ENCODE data around the gene PSMD9. TPM values are rescaled to one million over a fixed set of nuclear protein-coding genes. Genes with fewer than 3 reads are reported as not detected.
A peak's percentile ranks its signal among the peaks of the same experiment; 100 is the strongest.

Gene PSMD9
- total RNA-seq, 1 experiment from 2014 or later = 39.9 TPM

DNA sequence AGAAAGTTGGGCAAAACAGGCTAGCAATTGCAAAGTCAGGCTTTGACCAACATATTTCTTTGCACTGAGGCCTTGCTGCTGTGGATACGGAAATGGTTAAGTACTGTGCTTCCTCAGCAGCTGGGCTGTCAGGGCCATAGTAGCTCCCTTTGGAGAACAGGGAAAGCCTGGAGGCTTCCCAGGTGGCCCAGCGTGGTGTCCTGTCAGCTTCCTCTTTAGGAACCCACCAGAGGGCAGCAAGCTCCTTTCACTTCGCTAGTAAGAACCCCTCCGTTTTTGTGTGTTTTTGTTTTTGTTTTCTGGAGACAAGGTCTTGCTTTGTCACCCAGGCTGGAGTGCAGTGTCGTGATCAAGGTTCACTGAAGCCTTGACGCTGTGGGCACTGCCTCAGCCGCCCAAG is 28.1 kb downstream of the PSMD9 start:
- H3K79me1 ChIP-seq (ENCODE audit: insufficient read depth, low read depth, low read length, poor library complexity, severe bottlenecking) = no peaks in the 10 kb centered on the region
- H3T11ph ChIP-seq (ENCODE audit: low read length) = no peak overlapping the region
- no peaks in the 10 kb centered on the region for H3K9me3 ChIP-seq (ENCODE audit: control insufficient read depth, low read depth, low read length)
- no peak overlapping the region for H3K14ac ChIP-seq (ENCODE audit: insufficient read depth, low read length)
- TF ChIP-seq CTCF (conservative IDR thresholded peaks at IDR 0.05) = peak; percentile 67
- no peak overlapping the region for H2BK15ac ChIP-seq (ENCODE audit: low read depth, low read length)
- no peak overlapping the region for H2BK20ac ChIP-seq (ENCODE audit: low read depth, low read length, poor library complexity, severe bottlenecking)
- no peak overlapping the region for H2AK5ac ChIP-seq (ENCODE audit: insufficient read length, low read length)
- H3K4me1 Mint-ChIP-seq = peaks cover 7 to 14% of the 10 kb centered on the region in 2 experiments
- H3K9me3 Mint-ChIP-seq = no peaks in the 10 kb centered on the region; a peak in 2 of 5 replicates
- no peak overlapping the region for H3K4ac ChIP-seq (ENCODE audit: low read depth, low read length)
- no peak overlapping the region for H2BK5ac ChIP-seq (ENCODE audit: insufficient read length, low read length)
- H3K4me3 Mint-ChIP-seq = no peak overlapping the region
- H4K91ac ChIP-seq (ENCODE audit: insufficient read length, low read depth, low read length) = no peak overlapping the region
- no peaks in the 10 kb centered on the region for H3K4me1 ChIP-seq (ENCODE audit: insufficient read depth, low read length)
- peak; percentile 82 for DNase-seq
- H3K23ac ChIP-seq (ENCODE audit: insufficient read length, low read depth, low read length) = no peak overlapping the region
- H2BK120ac ChIP-seq (ENCODE audit: low read depth, low read length, poor library complexity, severe bottlenecking) = no peak overlapping the region
- no peak overlapping the region for H3K18ac ChIP-seq (ENCODE audit: insufficient read length, low read depth, low read length)
- no peak overlapping the region for H4K5ac ChIP-seq (ENCODE audit: insufficient read length, low read depth, low read length)
- H3K4me2 ChIP-seq (ENCODE audit: insufficient read depth, insufficient read length, low read length) = no peak overlapping the region
- no peak overlapping the region for H2BK12ac ChIP-seq (ENCODE audit: insufficient read length, low read depth, low read length)
- no peaks in the 10 kb centered on the region for H3K79me2 ChIP-seq (ENCODE audit: insufficient read depth, low read length)
- H3K27me3 Mint-ChIP-seq (ENCODE audit: low read depth) = peaks cover under 1% of the 10 kb centered on the region; the same call in 1 of the 2 replicates
- no peak overlapping the region for H3K9ac ChIP-seq (ENCODE audit: extremely low read depth, insufficient read length, low read length)
- H3K36me3 Mint-ChIP-seq (ENCODE audit: insufficient read depth in 1 of 3, low read depth in 3 of 3) = peaks cover 0 to 41% (median 18%) of the 10 kb centered on the region in 3 experiments; a peak in 4 of 7 replicates
- 0 out of 7 replicates have a peak overlapping the region, but pooled peaks of 1 of the 3 experiments have one; percentile 49 for H3K27ac Mint-ChIP-seq
- H4K20me1 ChIP-seq (ENCODE audit: control insufficient read depth, insufficient read depth, insufficient read length) = no peaks in the 10 kb centered on the region
- no peaks in the 10 kb centered on the region for H3K27me3 ChIP-seq (ENCODE audit: insufficient read depth, low read length)
- no peak overlapping the region for H3K27ac ChIP-seq (ENCODE audit: insufficient read length, low read depth, low read length)
- no CpG with 5 or more reads among the region's 7 CpGs for WGBS (ENCODE audit: extremely low coverage, insufficient read length, low lambda C conversion rate)
- H3K56ac ChIP-seq (ENCODE audit: insufficient read length, low read depth, low read length) = no peak overlapping the region
- no peak overlapping the region for H2AFZ ChIP-seq (ENCODE audit: low read length)
- H3K23me2 ChIP-seq (ENCODE audit: insufficient read length, low read depth, low read length, poor library complexity, severe bottlenecking) = peaks cover 3% of the 10 kb centered on the region
- no peak overlapping the region for H4K8ac ChIP-seq (replicated peaks; ENCODE audit: insufficient read length, low read depth, low read length)

All from H9 (cell line).